Forelimb muscle (tissue), 1 donor: ENCODE data around the gene C1orf35. TPM values are rescaled to one million over a fixed set of nuclear protein-coding genes. Genes with fewer than 3 reads are reported as not detected.
A peak's percentile ranks its signal among the peaks of the same experiment; 100 is the strongest.

Experiments used
- DNase-seq: peaks from one replicate; pipeline ENCODE4 v3.0.0-alpha.2; 2013; ENCODE audit warnings: low read depth
- polyA plus RNA-seq: library from polyadenylated mRNA; unstranded; fragments of 120-200 nt; gene quantifications from one replicate; pipeline ENCODE4 v1.2.1, GENCODE V29; 2013; ENCODE audit not compliant: insufficient read length

The C1orf35 gene
- 11.8 TPM for polyA plus RNA-seq

GRCh38 chr1:228102791-228103620 lies at the start of gene C1orf35:
Gene C1orf35, minus strand, starts transcription at chr1:228103325. Its CDS starts 98 bp downstream, at chr1:228103227.
- peak; percentile 86 for DNase-seq

- no peak for DNase-seq
These were observed 49.8 kb upstream of the C1orf35 start for GRCh38 chr1:228152918-228153258.

GRCh38 chr1:228152097-228152917 lies 49.2 kb upstream of the C1orf35 start:
- DNase-seq = no peak

- DNase-seq = no peak
These were observed 48.2 kb upstream of the C1orf35 start for GRCh38 chr1:228151180-228151925.

GRCh38 chr1:228150461-228151179 lies 47.5 kb upstream of the C1orf35 start:
- DNase-seq = no peak

GRCh38 chr1:228150120-228150460 lies 47.0 kb upstream of the C1orf35 start:
- DNase-seq = no peak

GRCh38 chr1:228149406-228150119 lies 46.4 kb upstream of the C1orf35 start, which contains the start of gene GJC2:
Gene GJC2, plus strand, starts transcription at chr1:228149930. Its CDS starts 7,829 bp downstream, at chr1:228157759.
- DNase-seq = no peak

- DNase-seq = no peak
These were observed 45.8 kb upstream of the C1orf35 start for GRCh38 chr1:228148935-228149405.

- DNase-seq = no peak
These were observed 45.2 kb upstream of the C1orf35 start for GRCh38 chr1:228148196-228148861.

- no peak for DNase-seq
These were observed 44.6 kb upstream of the C1orf35 start for GRCh38 chr1:228147768-228148167.

GRCh38 chr1:228147151-228147693 lies 44.1 kb upstream of the C1orf35 start:
- DNase-seq = no peak

GRCh38 chr1:228146417-228147150 lies 43.5 kb upstream of the C1orf35 start:
- no peak for DNase-seq

- DNase-seq = no peak
These were observed 42.6 kb upstream of the C1orf35 start for GRCh38 chr1:228145463-228146416.

- no peak for DNase-seq
These were observed 41.8 kb upstream of the C1orf35 start for GRCh38 chr1:228144993-228145343.

- DNase-seq = no peak
These were observed 41.3 kb upstream of the C1orf35 start for GRCh38 chr1:228144193-228144992.

GRCh38 chr1:228143480-228144192 lies 40.5 kb upstream of the C1orf35 start:
- no peak for DNase-seq
